DND-41 (cell line): ENCODE results near the gene CCNI2.
A peak's percentile ranks its signal among the peaks of the same experiment; 100 is the strongest.

Experiments
- ATAC-seq: fragments of 200-7000 bp; cut with Tn5 transposase; 3 replicates; pipeline ENCODE4 v1.9.1; 2021; ENCODE audit warnings: low read depth; ENCODE audit not compliant: insufficient read depth
- DNase-seq: peaks from one replicate; pipeline ENCODE4 v3.0.0-alpha.2; 2020
- H2AFZ ChIP-seq: 2 replicates; pipeline ENCODE4 v1.6.0; 2012; ENCODE audit warnings: low read depth, low read length
- H3K27ac ChIP-seq: 2 replicates; pipeline ENCODE4 v1.5.1; 2012; ENCODE audit warnings: low read length, inconsistent platforms
- H3K27me3 ChIP-seq: fragments of 200-600 bp; sonication (generic); 2 replicates; pipeline ENCODE4 v1.6.0; 2012; ENCODE audit warnings: low read length, mild to moderate bottlenecking, inconsistent platforms; ENCODE audit not compliant: insufficient read depth, poor library complexity
- H3K36me3 ChIP-seq: 2 replicates; pipeline ENCODE4 v1.5.1; 2012; ENCODE audit warnings: low read length, inconsistent platforms; ENCODE audit not compliant: insufficient read depth
- H3K4me1 ChIP-seq: 2 replicates; pipeline ENCODE4 v1.5.1; 2012; ENCODE audit warnings: mild to moderate bottlenecking, low read length; ENCODE audit not compliant: insufficient read depth
- H3K4me2 ChIP-seq: 2 replicates; pipeline ENCODE4 v1.6.0; 2012; ENCODE audit warnings: mild to moderate bottlenecking, moderate library complexity, low read length, inconsistent platforms; ENCODE audit not compliant: insufficient read depth
- H3K4me3 ChIP-seq, 2 experiments: fragments of 200-600 bp in 1 of 2; shearing (Covaris generic) in 1 of 2; 2 replicates each; pipeline ENCODE4 v1.5.1; 2012 to 2016; ENCODE audit warnings: inconsistent platforms in 2 of 2, low read length in 2 of 2, mild to moderate bottlenecking in 2 of 2, low read depth in 1 of 2, moderate library complexity in 1 of 2
- H3K79me2 ChIP-seq: 2 replicates; pipeline ENCODE4 v1.6.0; 2012; ENCODE audit warnings: low read length, inconsistent platforms; ENCODE audit not compliant: insufficient read depth
- H3K9ac ChIP-seq: 2 replicates; pipeline ENCODE4 v1.6.0; 2012; ENCODE audit warnings: low read depth, mild to moderate bottlenecking, inconsistent platforms, low read length, moderate library complexity
- H3K9me3 ChIP-seq: 2 replicates; pipeline ENCODE4 v1.5.1; 2012; ENCODE audit warnings: low read length, moderate library complexity, mild to moderate bottlenecking, inconsistent platforms; ENCODE audit not compliant: insufficient read depth, severe bottlenecking
- H4K20me1 ChIP-seq: 2 replicates; pipeline ENCODE4 v1.6.0; 2012; ENCODE audit warnings: low read length; ENCODE audit not compliant: insufficient read depth
- CTCF ChIP-seq: IDR thresholded peaks from 2 replicates; pipeline ENCODE4 v1.5.1; 2012; ENCODE audit warnings: borderline replicate concordance, low read length, moderate library complexity, mild to moderate bottlenecking; ENCODE audit not compliant: poor library complexity, severe bottlenecking; ENCODE audit errors: extremely low read depth
- EZH2 ChIP-seq: IDR thresholded peaks from 3 replicates; pipeline ENCODE4 v1.6.1; 2012; ENCODE audit warnings: borderline replicate concordance, low read depth, mild to moderate bottlenecking, moderate library complexity, low read length, inconsistent platforms; ENCODE audit not compliant: severe bottlenecking

The CCNI2 gene

GRCh38 chr5:132714456-132715307 lies 32.5 kb upstream of the CCNI2 start:
- ATAC-seq (peak; percentile 24; the same call in 1 of the 3 replicates), DNase-seq (no peak)
- Histone ChIP-seq H3K9me3 (no peaks in the 10 kb centered on the region), H3K4me1 (no peaks in the 10 kb centered on the region), H3K4me3 (no peak overlapping the region), H3K4me2 (no peak overlapping the region), H3K27ac (no peak overlapping the region), H3K79me2 (no peaks in the 10 kb centered on the region), H3K9ac (no peak overlapping the region), H2AFZ (no peak overlapping the region), H3K36me3 (peaks cover 25% of the 10 kb centered on the region; the same call in 1 of the 2 replicates), H3K27me3 (no peaks in the 10 kb centered on the region), H4K20me1 (no peaks in the 10 kb centered on the region)
- TF ChIP-seq CTCF, result peak; percentile 42
- TF ChIP-seq EZH2, result no peak

- Histone ChIP-seq H4K20me1 (no peaks in the 10 kb centered on the region), H3K36me3 (peaks cover 27% of the 10 kb centered on the region), H3K4me2 (no peak overlapping the region), H3K27ac (no peak overlapping the region), H3K9ac (no peak overlapping the region), H3K27me3 (no peaks in the 10 kb centered on the region), H2AFZ (no peak overlapping the region), H3K79me2 (no peaks in the 10 kb centered on the region), H3K4me1 (no peaks in the 10 kb centered on the region), H3K4me3 (no peak overlapping the region), H3K9me3 (no peaks in the 10 kb centered on the region)
- ATAC-seq, result no peak
- no peak for TF ChIP-seq CTCF
- TF ChIP-seq EZH2, result no peak
- no peak for DNase-seq
Observed at GRCh38 chr5:132718544-132719312, 28.5 kb upstream of the CCNI2 start.

GRCh38 chr5:132725745-132726144 lies 21.5 kb upstream of the CCNI2 start:
- ATAC-seq (no peak), DNase-seq (no peak)
- Histone ChIP-seq H3K27me3 (no peaks in the 10 kb centered on the region), H3K9me3 (no peaks in the 10 kb centered on the region), H3K79me2 (peaks cover 8% of the 10 kb centered on the region; the same call in 1 of the 2 replicates), H4K20me1 (no peaks in the 10 kb centered on the region), H3K9ac (no peak overlapping the region), H3K36me3 (peaks cover 22% of the 10 kb centered on the region; the same call in 1 of the 2 replicates), H3K4me2 (no peak overlapping the region), H2AFZ (no peak overlapping the region), H3K4me3 (no peak overlapping the region), H3K27ac (no peak overlapping the region), H3K4me1 (no peaks in the 10 kb centered on the region)
- TF ChIP-seq EZH2 (no peak), CTCF (no peak)
